Endometrial microvascular endothelial cells (primary cell): Measurements from ENCODE around the gene AGBL1. TPM values are rescaled to one million over a fixed set of nuclear protein-coding genes. Genes with fewer than 3 reads are reported as not detected.

Experiments used
- in situ Hi-C: cut with HindIII; loops from 2 replicates; pipeline ENCODE4 v1.10.0; 2017; ENCODE audit warnings: low sequenced_read_pairs, low pct_unique_long_range_greater_than_20kb; ENCODE audit errors: inconsistent ontology term
- total RNA-seq: library from RNA; depleted of rRNA; stranded (reverse); fragments of >200 nt; gene quantifications from one replicate; pipeline ENCODE4 v1.2.3, GENCODE V29; 2015; ENCODE audit errors: inconsistent ontology term

The AGBL1 gene
- total RNA-seq, 1 donor from 2014 or later: not detected

- in situ Hi-C loops: no loop called here
Observed at GRCh38 chr15:86691091-86691663, 611.5 kb downstream of the AGBL1 start.

GRCh38 chr15:86700864-86701610 lies 621.4 kb downstream of the AGBL1 start:
- in situ Hi-C loops: no loop called here

- in situ Hi-C loops: no loop called here
Observed at GRCh38 chr15:86701611-86701963, 621.9 kb downstream of the AGBL1 start.

GRCh38 chr15:86706813-86707212 lies 627.1 kb downstream of the AGBL1 start:
- in situ Hi-C loops: no loop called here

- in situ Hi-C loops: no loop called here
Observed at GRCh38 chr15:86711476-86711875, 631.8 kb downstream of the AGBL1 start.

GRCh38 chr15:86714241-86714640 lies 634.6 kb downstream of the AGBL1 start:
- in situ Hi-C loops: no loop called here

GRCh38 chr15:86725628-86726027 lies 646.0 kb downstream of the AGBL1 start:
- in situ Hi-C loops: no loop called here

- in situ Hi-C loops: no loop called here
Observed at GRCh38 chr15:86735247-86736040, 655.8 kb downstream of the AGBL1 start.

- in situ Hi-C loops: no loop called here
Observed at GRCh38 chr15:86741917-86742316, 662.2 kb downstream of the AGBL1 start.

- in situ Hi-C loops: no loop called here
Observed at GRCh38 chr15:86743283-86743903, 663.7 kb downstream of the AGBL1 start.

- in situ Hi-C loops: no loop called here
Observed at GRCh38 chr15:86744198-86744780, 664.6 kb downstream of the AGBL1 start.

- in situ Hi-C loops: no loop called here
Observed at GRCh38 chr15:86751116-86751515, 671.4 kb downstream of the AGBL1 start.

- in situ Hi-C loops: no loop called here
Observed at GRCh38 chr15:86754846-86755245, 675.2 kb downstream of the AGBL1 start.

- in situ Hi-C loops: no loop called here
Observed at GRCh38 chr15:86756688-86757087, 677.0 kb downstream of the AGBL1 start.

- in situ Hi-C loops: no loop called here
Observed at GRCh38 chr15:86759800-86760523, 680.3 kb downstream of the AGBL1 start.

GRCh38 chr15:86762874-86763273 lies 683.2 kb downstream of the AGBL1 start:
- in situ Hi-C loops: no loop called here

- in situ Hi-C loops: no loop called here
Observed at GRCh38 chr15:86764021-86764420, 684.4 kb downstream of the AGBL1 start.

GRCh38 chr15:86765281-86765680 lies 685.6 kb downstream of the AGBL1 start:
- in situ Hi-C loops: no loop called here
